Glomerular endothelial cell (primary cell): ENCODE measurements around the gene TIGD2. TPM values are rescaled to one million over a fixed set of nuclear protein-coding genes. Genes with fewer than 3 reads are reported as not detected.

ENCODE experiments used
- DNase-seq: peaks from one replicate; pipeline ENCODE4 v3.0.0-alpha.2; 2011; ENCODE audit warnings: low read depth, low spot score; ENCODE audit errors: extremely low read depth
- total RNA-seq: library from RNA; depleted of rRNA; stranded (reverse); fragments of >200 nt; gene quantifications from 2 replicates; pipeline ENCODE4 v1.2.3, GENCODE V29; 2015

Gene TIGD2
- total RNA-seq, 1 donor from 2014 or later: 3.1 TPM

DNA sequence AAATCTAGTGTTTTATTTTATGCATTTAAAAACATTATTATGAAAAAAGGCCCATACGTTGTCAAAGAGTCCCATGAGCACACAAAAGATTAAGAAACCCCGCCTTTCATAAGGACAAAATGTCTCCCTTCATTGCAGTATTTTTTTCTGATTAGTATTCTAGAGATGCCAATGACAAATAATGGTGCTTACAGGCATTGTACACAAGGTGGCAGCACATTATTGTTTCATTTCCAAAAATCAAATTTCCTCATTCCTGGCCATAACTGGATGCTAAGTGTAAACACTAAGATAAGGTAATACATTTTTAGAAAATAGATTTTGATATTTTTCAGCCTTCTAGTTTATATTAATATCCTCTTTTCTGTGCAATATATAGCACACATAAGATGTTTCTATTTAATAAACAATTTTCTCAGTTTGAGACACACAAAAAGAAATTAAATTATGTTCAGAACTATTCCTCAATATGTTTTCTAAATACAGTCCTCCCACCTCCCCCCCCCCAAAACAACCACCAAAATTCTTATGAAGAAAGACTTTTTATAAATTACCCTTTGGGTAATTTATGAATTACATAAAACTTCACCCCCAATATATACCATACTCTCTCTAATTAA is 47.7 kb downstream of the TIGD2 start:
- DNase-seq: peak; percentile 60

DNA sequence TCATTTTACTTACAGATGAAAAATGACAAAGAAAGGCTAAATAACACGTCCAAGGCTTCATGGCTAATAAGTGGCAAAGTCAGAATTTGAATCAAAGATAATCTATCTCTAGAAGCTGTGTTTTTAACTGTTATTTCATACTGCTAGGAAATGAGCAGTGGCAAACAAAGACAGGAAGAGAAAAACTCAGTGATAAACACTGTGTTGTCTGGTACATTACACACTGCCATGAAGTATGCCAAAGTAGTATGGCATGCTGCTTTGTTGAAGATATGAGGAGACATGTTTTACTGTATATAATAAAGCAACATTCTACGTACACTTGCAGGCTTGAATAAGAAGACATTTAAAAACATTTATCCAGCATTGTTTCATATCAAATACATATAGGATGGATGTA is 49.5 kb downstream of the TIGD2 start:
- no peak for DNase-seq

DNA sequence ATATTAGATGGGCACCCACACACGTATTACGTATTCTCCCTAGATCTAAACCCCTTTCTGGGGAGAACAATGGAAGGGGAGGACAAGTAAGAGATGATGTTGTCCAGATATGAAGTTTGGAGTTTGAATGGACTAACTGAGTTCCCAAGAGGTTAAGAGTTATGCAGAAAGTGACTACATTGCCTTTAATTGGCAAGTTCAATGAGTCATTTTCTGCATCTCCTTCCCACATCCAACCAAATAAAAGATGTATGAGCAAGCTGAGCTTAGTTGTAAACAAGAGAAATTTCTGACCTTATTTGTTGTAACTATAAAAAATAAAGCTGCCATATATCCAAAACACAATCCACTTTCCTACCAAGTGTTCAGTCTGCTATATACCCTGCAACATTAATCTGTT is 50.5 kb downstream of the TIGD2 start:
- DNase-seq: no peak

DNA sequence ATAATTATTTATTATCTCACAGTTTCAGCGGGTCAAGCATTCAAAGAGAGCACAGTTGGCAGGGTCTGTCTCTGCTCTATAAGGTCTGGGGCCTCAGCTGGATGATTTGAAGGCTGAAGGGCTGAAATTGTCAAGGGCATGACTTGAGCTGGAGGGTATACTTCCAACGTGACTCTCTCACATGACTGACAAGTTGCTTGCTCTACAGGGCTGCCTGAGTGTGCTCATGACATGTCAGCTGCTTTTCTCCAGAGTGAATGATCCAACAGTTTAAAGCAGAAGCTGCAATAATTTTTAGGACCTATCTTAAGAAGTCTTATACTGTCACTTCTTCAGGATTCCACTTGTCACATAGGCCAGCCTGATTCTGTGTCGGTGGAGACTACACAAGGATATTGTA is 51.2 kb downstream of the TIGD2 start:
- no peak for DNase-seq

DNA sequence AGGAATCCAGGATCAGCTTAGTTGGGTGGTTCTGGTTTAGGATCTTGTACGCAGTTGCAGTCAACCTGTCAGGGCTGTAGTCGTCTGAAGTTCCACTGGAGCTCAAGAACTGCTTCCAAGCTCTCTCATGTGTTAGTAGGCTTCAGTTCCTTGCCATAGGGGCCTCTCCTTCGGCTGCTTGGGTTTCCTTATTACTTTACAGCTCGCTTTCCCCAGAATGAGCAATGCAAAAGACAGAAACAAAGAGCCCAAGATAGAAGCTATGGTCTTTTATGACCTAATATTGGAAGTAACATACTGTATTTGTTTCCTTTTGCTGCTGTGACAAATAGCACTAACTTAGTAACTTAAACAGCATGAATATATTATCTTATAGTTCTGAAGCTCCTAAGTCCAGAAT is 51.7 kb downstream of the TIGD2 start:
- DNase-seq: no peak

DNA sequence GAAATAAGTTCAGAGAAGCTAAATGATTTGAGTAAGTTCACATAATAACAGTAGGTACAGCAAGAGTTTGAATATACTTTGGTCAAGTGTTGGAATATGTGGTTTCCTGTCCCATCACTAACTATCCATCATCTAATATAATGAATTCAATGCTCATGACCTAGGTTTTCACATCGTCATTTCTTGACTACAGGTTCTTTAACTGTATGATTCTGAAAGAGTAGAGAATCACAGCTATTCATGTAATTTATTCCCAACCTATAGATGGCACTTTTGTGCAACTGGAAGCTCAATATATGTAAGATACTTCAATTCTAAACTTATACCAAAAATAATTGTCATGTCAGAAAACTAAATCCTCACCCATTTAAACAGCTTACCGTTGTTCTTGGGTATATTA is 53.1 kb downstream of the TIGD2 start:
- no peak for DNase-seq

Other genes with a start within 250 kb of the TIGD2 start
- gene FAM13A, start 54.3 kb upstream of the TIGD2 start, total RNA-seq: 4.0 and 7.5 TPM in 2 replicates
- gene GPRIN3, start 196.3 kb downstream of the TIGD2 start, total RNA-seq: 5.5 and 22.9 TPM in 2 replicates